Fibroblast of lung (primary cell): ENCODE results near the gene STOML1. TPM values are rescaled to one million over a fixed set of nuclear protein-coding genes. Genes with fewer than 3 reads are reported as not detected.

Source experiments
- DNase-seq, 2 donors: peaks; one replicate each; pipeline versions ENCODE4 v3.0.0 to v3.0.0-alpha.2; 2010; ENCODE audit warnings: low read depth in 2 of 2
- H2AFZ ChIP-seq: 2 replicates; pipeline ENCODE4 v1.5.1; 2012; ENCODE audit warnings: low read length, control low read depth, inconsistent platforms
- H3K27ac ChIP-seq: 2 replicates; pipeline ENCODE4 v1.5.1; 2011; ENCODE audit warnings: low read length, control low read depth; ENCODE audit not compliant: insufficient read depth
- H3K27me3 ChIP-seq: 2 replicates; pipeline ENCODE4 v1.5.1; 2011; ENCODE audit warnings: mild to moderate bottlenecking, low read length; ENCODE audit not compliant: control insufficient read depth, insufficient read depth
- H3K36me3 ChIP-seq: 2 replicates; pipeline ENCODE4 v1.5.1; 2011; ENCODE audit warnings: low read length; ENCODE audit not compliant: control insufficient read depth, insufficient read depth
- H3K4me1 ChIP-seq: 2 replicates; pipeline ENCODE4 v1.5.1; 2011; ENCODE audit warnings: low read length; ENCODE audit not compliant: control insufficient read depth, insufficient read depth; ENCODE audit errors: extremely low read depth
- H3K4me2 ChIP-seq: 2 replicates; pipeline ENCODE4 v1.5.1; 2011; ENCODE audit warnings: low read length, control low read depth; ENCODE audit not compliant: insufficient read depth; ENCODE audit errors: extremely low read depth
- H3K4me3 ChIP-seq, 4 experiments: fragments of 200-600 bp in 1 of 4; sonication (generic) in 1 of 4; replicated peaks in 1 of 4; 2 replicates each; pipeline ENCODE4 v1.5.1; 2011 to 2016; ENCODE audit warnings: low read length in 4 of 4, low read depth in 3 of 4, mild to moderate bottlenecking in 3 of 4, control low read depth in 2 of 4, inconsistent platforms in 1 of 4, mixed read lengths in 1 of 4; ENCODE audit not compliant: insufficient read depth in 1 of 4; ENCODE audit errors: control extremely low read depth in 1 of 4
- H3K79me2 ChIP-seq: 2 replicates; pipeline ENCODE4 v1.5.1; 2012; ENCODE audit warnings: mild to moderate bottlenecking, low read length, inconsistent platforms; ENCODE audit not compliant: control insufficient read depth, insufficient read depth
- H3K9ac ChIP-seq: 2 replicates; pipeline ENCODE4 v1.5.1; 2011; ENCODE audit warnings: mild to moderate bottlenecking, low read length, control low read depth; ENCODE audit not compliant: insufficient read depth
- H3K9me3 ChIP-seq: 2 replicates; pipeline ENCODE4 v1.5.1; 2012; ENCODE audit warnings: low read depth, low read length; ENCODE audit not compliant: control insufficient read depth, insufficient read depth
- H4K20me1 ChIP-seq: 2 replicates; pipeline ENCODE4 v1.5.1; 2011; ENCODE audit warnings: low read length; ENCODE audit not compliant: control insufficient read depth, insufficient read depth; ENCODE audit errors: extremely low read depth
- CTCF ChIP-seq, 2 donors: IDR thresholded peaks in 1 of 2; conservative IDR thresholded peaks in 1 of 2; 1 replicate in 1 of 2; 2 replicates in 1 of 2; pipeline ENCODE4 v1.5.1; 2011 to 2012; ENCODE audit warnings: low read length in 2 of 2, control low read depth in 1 of 2, inconsistent platforms in 1 of 2, low read depth in 1 of 2, mild to moderate bottlenecking in 1 of 2
- EZH2 ChIP-seq: IDR thresholded peaks from 2 replicates; pipeline ENCODE4 v1.5.1; 2012; ENCODE audit warnings: low read length, control low read depth, mild to moderate bottlenecking; ENCODE audit errors: missing control alignments
- polyA minus RNA-seq: library from RNA; depleted of rRNA, polyadenylated mRNA; stranded (reverse); fragments of >200 nt; gene quantifications from 2 replicates; pipeline ENCODE4 v1.2.3, GENCODE V29; 2011; ENCODE audit warnings: low replicate concordance
- polyA plus RNA-seq, 2 donors: library from polyadenylated mRNA; depleted of rRNA in 1 of 2; stranded (reverse) in 1 of 2; unstranded in 1 of 2; fragments of >200 nt; gene quantifications; 2 replicates each; pipeline ENCODE4 v1.2.1, GENCODE V29; 2011 to 2012; ENCODE audit warnings: missing spikeins in 1 of 2
- total RNA-seq: library from RNA; depleted of rRNA; stranded (reverse); fragments of >200 nt; gene quantifications from 2 replicates; pipeline ENCODE4 v1.2.1, GENCODE V29; 2014

The STOML1 gene
- total RNA-seq (9.2 and 24.8 TPM in 2 replicates), polyA plus RNA-seq (8.7 and 9.8 TPM in 2 replicates), polyA minus RNA-seq (23.9 and 42.9 TPM in 2 replicates)
- 17.9 and 21.1 TPM in 2 replicates for polyA plus RNA-seq (2012)

- H3K9ac ChIP-seq = peak within 1 kb of the TSS; percentile 59
- H2AFZ ChIP-seq = peak within 1 kb of the TSS; percentile 76
- no peaks in the 10 kb centered on the region for H3K9me3 ChIP-seq
- peak within 1 kb of the TSS; percentile 64 to 79 (median 70) for H3K4me3 ChIP-seq
- no peaks in the 10 kb centered on the region for H3K27me3 ChIP-seq
- H3K4me2 ChIP-seq = peak within 1 kb of the TSS; percentile 97
- DNase-seq = peak; percentile 93 to 94
- H3K4me1 ChIP-seq = peaks cover 34% of the 10 kb centered on the region
- H3K27ac ChIP-seq = peak within 1 kb of the TSS; percentile 67
- H3K79me2 ChIP-seq = peaks cover 23% of the 10 kb centered on the region
- H3K36me3 ChIP-seq = no peaks in the 10 kb centered on the region
- TF ChIP-seq EZH2 (no peak), CTCF (conservative IDR thresholded peaks at IDR 0.05 in 1 of 2, IDR thresholded peaks at IDR 0.05 in 1 of 2; ENCODE audit: low read depth in 1 of 2, low read length in 2 of 2) (peak; percentile 61 to 74)
- no peaks in the 10 kb centered on the region for H4K20me1 ChIP-seq
Observed at GRCh38 chr15:73991726-73992593, at the start of gene STOML1. Gene STOML1, minus strand, starts transcription at chr15:73992295. Its CDS starts 72 bp downstream, at chr15:73992223.

GRCh38 chr15:74041311-74041756 is 49.2 kb upstream of the STOML1 start:
- peaks cover 27% of the 10 kb centered on the region for H3K4me1 ChIP-seq
- no peak overlapping the region for H3K27ac ChIP-seq

More at GRCh38 chr15:74041311-74041756, 49.2 kb upstream of the STOML1 start:
- Histone ChIP-seq H3K4me3 (no peak overlapping the region), H3K9ac (no peak overlapping the region), H3K4me2 (no peak overlapping the region), H3K27me3 (no peaks in the 10 kb centered on the region), H3K79me2 (no peaks in the 10 kb centered on the region), H2AFZ (no peak overlapping the region), H3K9me3 (no peaks in the 10 kb centered on the region), H4K20me1 (no peaks in the 10 kb centered on the region), H3K36me3 (peaks cover 12% of the 10 kb centered on the region)
- DNase-seq = no peak
- TF ChIP-seq CTCF (conservative IDR thresholded peaks at IDR 0.05 in 1 of 2, IDR thresholded peaks at IDR 0.05 in 1 of 2; ENCODE audit: low read depth in 1 of 2, low read length in 2 of 2) = no peak
- TF ChIP-seq EZH2 = no peak
